Immature natural killer cell (primary cell): ENCODE results near the gene CTIF. TPM values are rescaled to one million over a fixed set of nuclear protein-coding genes. Genes with fewer than 3 reads are reported as not detected.

Experiments
- DNase-seq, 3 donors: peaks; one replicate each; pipeline ENCODE4 v3.0.0; 2022; ENCODE audit warnings: mixed read lengths in 1 of 3
- H3K27ac Mint-ChIP-seq, 6 donors: one replicate each; pipeline ENCODE4 v1.8.0; 2020; ENCODE audit warnings: mixed read lengths in 6 of 6, mild to moderate bottlenecking in 5 of 6, inconsistent platforms in 4 of 6, moderate library complexity in 3 of 6
- H3K27me3 Mint-ChIP-seq, 3 donors: one replicate each; pipeline ENCODE4 v1.8.0; 2020 to 2021; ENCODE audit warnings: low read depth in 3 of 3, mild to moderate bottlenecking in 3 of 3, mixed read lengths in 3 of 3, moderate library complexity in 3 of 3, inconsistent platforms in 1 of 3
- H3K36me3 Mint-ChIP-seq, 3 donors: one replicate each; pipeline ENCODE4 v1.8.0; 2020; ENCODE audit warnings: mixed read lengths in 3 of 3, inconsistent platforms in 2 of 3, mild to moderate bottlenecking in 2 of 3
- H3K4me1 Mint-ChIP-seq, 2 donors: one replicate each; pipeline ENCODE4 v1.8.0; 2020; ENCODE audit warnings: inconsistent platforms in 2 of 2, mild to moderate bottlenecking in 2 of 2, mixed read lengths in 2 of 2, moderate library complexity in 1 of 2
- H3K4me3 Mint-ChIP-seq, 5 donors: one replicate each; pipeline ENCODE4 v1.8.0; 2020; ENCODE audit warnings: mild to moderate bottlenecking in 5 of 5, mixed read lengths in 5 of 5, inconsistent platforms in 3 of 5, moderate library complexity in 3 of 5
- H3K9me3 Mint-ChIP-seq, 6 donors: one replicate each; pipeline ENCODE4 v1.8.0; 2020; ENCODE audit warnings: mild to moderate bottlenecking in 6 of 6, mixed read lengths in 6 of 6, inconsistent platforms in 4 of 6, moderate library complexity in 3 of 6
- polyA plus RNA-seq, 3 donors: library from polyadenylated mRNA; unstranded; fragments of 300-500 nt; fragmentation: Illumina TruSeq; gene quantifications; one replicate each; pipeline ENCODE4 v1.2.3, GENCODE V29; 2021

Gene CTIF
- polyA plus RNA-seq, 3 donors from 2014 or later, result 0.28 to 1.2 TPM; not detected in 1

GRCh38 chr18:48564139-48564538, 25.3 kb downstream of the CTIF start:
- H3K27ac Mint-ChIP-seq, result no peak overlapping the region
- no peaks in the 10 kb centered on the region for H3K4me1 Mint-ChIP-seq
- DNase-seq, result no peak
- no peaks in the 10 kb centered on the region for H3K36me3 Mint-ChIP-seq
- no peak overlapping the region for H3K4me3 Mint-ChIP-seq
- H3K27me3 Mint-ChIP-seq, result peaks cover 0 to 5% (median 5%) of the 10 kb centered on the region in 3 donors
- peaks cover 0 to 3% (median 0%) of the 10 kb centered on the region in 6 donors for H3K9me3 Mint-ChIP-seq

- DNase-seq, result no peak
- Mint-ChIP-seq H3K27ac (no peak overlapping the region), H3K4me1 (no peaks in the 10 kb centered on the region), H3K36me3 (no peaks in the 10 kb centered on the region), H3K9me3 (peaks cover 0 to 1% (median 0%) of the 10 kb centered on the region in 6 donors), H3K27me3 (peaks cover 0 to 5% (median 3%) of the 10 kb centered on the region in 3 donors), H3K4me3 (no peak overlapping the region)
Observed at GRCh38 chr18:48565105-48565504, 26.3 kb downstream of the CTIF start.

- Mint-ChIP-seq H3K4me3 (no peak overlapping the region), H3K9me3 (peaks cover 0 to 1% (median 0%) of the 10 kb centered on the region in 6 donors), H3K27me3 (peaks cover 0 to 5% (median 3%) of the 10 kb centered on the region in 3 donors), H3K27ac (no peak overlapping the region), H3K36me3 (no peaks in the 10 kb centered on the region), H3K4me1 (no peaks in the 10 kb centered on the region)
- no peak for DNase-seq
Observed at GRCh38 chr18:48566589-48566988, 27.8 kb downstream of the CTIF start.

GRCh38 chr18:48567388-48567787, 28.6 kb downstream of the CTIF start:
- peaks cover 0 to 1% (median 0%) of the 10 kb centered on the region in 6 donors for H3K9me3 Mint-ChIP-seq
- H3K4me3 Mint-ChIP-seq, result no peak overlapping the region
- H3K36me3 Mint-ChIP-seq, result no peaks in the 10 kb centered on the region
- H3K4me1 Mint-ChIP-seq, result no peaks in the 10 kb centered on the region
- H3K27ac Mint-ChIP-seq, result no peak overlapping the region
- peaks cover 0 to 5% (median 3%) of the 10 kb centered on the region in 3 donors for H3K27me3 Mint-ChIP-seq
- DNase-seq, result no peak

GRCh38 chr18:48569139-48569914, 30.5 kb downstream of the CTIF start:
- Mint-ChIP-seq H3K4me3 (no peak overlapping the region), H3K4me1 (no peaks in the 10 kb centered on the region), H3K9me3 (peaks cover 0 to 1% (median 0%) of the 10 kb centered on the region in 6 donors), H3K27me3 (peaks cover 0 to 8% (median 3%) of the 10 kb centered on the region in 3 donors), H3K27ac (no peak overlapping the region), H3K36me3 (no peaks in the 10 kb centered on the region)
- DNase-seq, result no peak

- Mint-ChIP-seq H3K36me3 (no peaks in the 10 kb centered on the region), H3K27ac (no peak overlapping the region), H3K4me3 (no peak overlapping the region), H3K27me3 (peaks cover 0 to 8% (median 3%) of the 10 kb centered on the region in 3 donors), H3K9me3 (peaks cover 0 to 1% (median 0%) of the 10 kb centered on the region in 6 donors), H3K4me1 (no peaks in the 10 kb centered on the region)
- no peak for DNase-seq
Observed at GRCh38 chr18:48569915-48570264, 31.1 kb downstream of the CTIF start.

GRCh38 chr18:48570313-48570712, 31.5 kb downstream of the CTIF start:
- no peaks in the 10 kb centered on the region for H3K36me3 Mint-ChIP-seq
- no peaks in the 10 kb centered on the region for H3K4me1 Mint-ChIP-seq
- no peak for DNase-seq
- no peak overlapping the region for H3K27ac Mint-ChIP-seq
- H3K27me3 Mint-ChIP-seq, result peaks cover 0 to 8% (median 1%) of the 10 kb centered on the region in 3 donors
- no peak overlapping the region for H3K4me3 Mint-ChIP-seq
- H3K9me3 Mint-ChIP-seq, result peaks cover 0 to 1% (median 0%) of the 10 kb centered on the region in 6 donors

- no peak for DNase-seq
- H3K4me3 Mint-ChIP-seq, result no peak overlapping the region
- peaks cover 0 to 8% (median 2%) of the 10 kb centered on the region in 3 donors for H3K27me3 Mint-ChIP-seq
- peaks cover 0 to 1% (median 0%) of the 10 kb centered on the region in 6 donors for H3K9me3 Mint-ChIP-seq
- H3K4me1 Mint-ChIP-seq, result no peaks in the 10 kb centered on the region
- peaks cover 0 to 2% (median 0%) of the 10 kb centered on the region in 3 donors for H3K36me3 Mint-ChIP-seq
- no peak overlapping the region for H3K27ac Mint-ChIP-seq
Observed at GRCh38 chr18:48571639-48572384, 33.0 kb downstream of the CTIF start.

GRCh38 chr18:48572402-48573126, 33.7 kb downstream of the CTIF start:
- no peak for DNase-seq
- peaks cover 0 to 2% (median under 1%) of the 10 kb centered on the region in 3 donors for H3K36me3 Mint-ChIP-seq
- peaks cover 2 to 4% (median 2%) of the 10 kb centered on the region in 3 donors for H3K27me3 Mint-ChIP-seq
- H3K4me3 Mint-ChIP-seq, result no peak overlapping the region
- H3K27ac Mint-ChIP-seq, result no peak overlapping the region
- no peaks in the 10 kb centered on the region for H3K4me1 Mint-ChIP-seq
- no peaks in the 10 kb centered on the region for H3K9me3 Mint-ChIP-seq

GRCh38 chr18:48573632-48574283, 34.9 kb downstream of the CTIF start:
- Mint-ChIP-seq H3K36me3 (peaks cover 0 to 7% (median 2%) of the 10 kb centered on the region in 3 donors), H3K4me3 (no peak overlapping the region), H3K9me3 (peaks cover 0 to 3% (median 0%) of the 10 kb centered on the region in 6 donors), H3K4me1 (no peaks in the 10 kb centered on the region), H3K27ac (no peak overlapping the region), H3K27me3 (peaks cover 2 to 3% (median 2%) of the 10 kb centered on the region in 3 donors)
- DNase-seq, result no peak

GRCh38 chr18:48574667-48575300, 36.0 kb downstream of the CTIF start:
- Mint-ChIP-seq H3K36me3 (peaks cover 0 to 7% (median 2%) of the 10 kb centered on the region in 3 donors), H3K9me3 (peaks cover 0 to 3% (median under 1%) of the 10 kb centered on the region in 6 donors), H3K4me3 (no peak overlapping the region), H3K27me3 (peaks cover 2 to 3% (median 2%) of the 10 kb centered on the region in 3 donors), H3K4me1 (no peaks in the 10 kb centered on the region), H3K27ac (no peak overlapping the region)
- DNase-seq, result no peak

- no peaks in the 10 kb centered on the region for H3K4me1 Mint-ChIP-seq
- H3K9me3 Mint-ChIP-seq, result peaks cover 0 to 3% (median under 1%) of the 10 kb centered on the region in 6 donors
Observed at GRCh38 chr18:48575301-48575657, 36.4 kb downstream of the CTIF start.

More at GRCh38 chr18:48575301-48575657, 36.4 kb downstream of the CTIF start:
- no peak for DNase-seq
- H3K27ac Mint-ChIP-seq, result no peak overlapping the region
- no peak overlapping the region for H3K4me3 Mint-ChIP-seq
- peaks cover 2 to 3% (median 2%) of the 10 kb centered on the region in 3 donors for H3K27me3 Mint-ChIP-seq
- peaks cover 0 to 7% (median 2%) of the 10 kb centered on the region in 3 donors for H3K36me3 Mint-ChIP-seq
